Endothelial cell of umbilical vein (primary cell): Measurements from ENCODE around the gene GRB2. TPM values are rescaled to one million over a fixed set of nuclear protein-coding genes. Genes with fewer than 3 reads are reported as not detected.
"Not testable (repeated sequence)": the region's sequence is repeated elsewhere in the genome, so short reads cannot be mapped to it uniquely, and the experiment has no call there.

Experiments
- BruUV-seq: library from RNA; stranded (reverse); fragments of 400-500 nt; replicated peaks from 2 replicates; lab custom pipeline; 2021; lab: Mats Ljungman, UMichigan
- CTCF ChIA-PET: fragments of 300-600, 350-600 bp; sonication (Branson Sonifier 250); formaldehyde crosslinking; loops from one replicate; lab custom pipeline; 2021; ENCODE audit warnings: antibody characterized with exemption, inconsistent platforms; lab: Charles Lee
- POLR2A ChIA-PET: fragments of 300-600, 350-600 bp; sonication (Branson Sonifier 250); formaldehyde crosslinking; loops from one replicate; lab custom pipeline; 2021; ENCODE audit warnings: antibody characterized with exemption, inconsistent platforms; lab: Charles Lee
- DNase-seq: peaks from one replicate; pipeline ENCODE4 v3.0.0-alpha.2; 2011; ENCODE audit warnings: low read depth, low spot score
- FAIRE-seq: peaks from 2 replicates; lab custom pipeline; 2011; peaks lifted over from hg19 to GRCh38; lab: Jason Lieb, UNC
- H2AFZ ChIP-seq: 2 replicates; pipeline ENCODE4 v1.6.0; 2012; ENCODE audit warnings: low read depth, low read length, control low read depth, inconsistent platforms
- H3K27ac ChIP-seq: 2 replicates; pipeline ENCODE4 v1.5.1; 2011; ENCODE audit warnings: low read depth, mild to moderate bottlenecking, control low read depth, low read length, moderate library complexity; ENCODE audit not compliant: insufficient read depth
- H3K27me3 ChIP-seq, 2 experiments: 2 replicates each; pipeline versions ENCODE4 v1.6.0 to v1.6.1; 2011; ENCODE audit warnings: low read length in 2 of 2, mixed read lengths in 1 of 2; ENCODE audit not compliant: control insufficient read depth in 2 of 2, insufficient read depth in 2 of 2
- H3K36me3 ChIP-seq, 2 experiments: 2 replicates in 1 of 2; 3 replicates in 1 of 2; pipeline ENCODE4 v1.5.1; 2011; ENCODE audit warnings: low read length in 2 of 2, mild to moderate bottlenecking in 1 of 2, moderate library complexity in 1 of 2; ENCODE audit not compliant: control insufficient read depth in 2 of 2, insufficient read depth in 2 of 2; ENCODE audit errors: extremely low read depth in 1 of 2
- H3K4me1 ChIP-seq: 3 replicates; pipeline ENCODE4 v1.5.1; 2011; ENCODE audit warnings: mild to moderate bottlenecking, low read length; ENCODE audit not compliant: control insufficient read depth, insufficient read depth; ENCODE audit errors: extremely low read depth
- H3K4me2 ChIP-seq: 2 replicates; pipeline ENCODE4 v1.6.1; 2011; ENCODE audit warnings: low read length, control low read depth, mixed read lengths; ENCODE audit not compliant: insufficient read depth
- H3K4me3 ChIP-seq, 3 experiments: fragments of 200-600 bp in 1 of 3; sonication (generic), shearing (Covaris generic) in 1 of 3; replicated peaks in 1 of 3; 2 replicates each; pipeline ENCODE4 v1.5.1; 2011 to 2016; ENCODE audit warnings: control low read depth in 3 of 3, low read length in 3 of 3, mild to moderate bottlenecking in 2 of 3, inconsistent platforms in 1 of 3, low read depth in 1 of 3, moderate library complexity in 1 of 3; ENCODE audit not compliant: insufficient read depth in 1 of 3
- H3K79me2 ChIP-seq: 2 replicates; pipeline ENCODE4 v1.6.0; 2012; ENCODE audit warnings: low read length, inconsistent platforms; ENCODE audit not compliant: control insufficient read depth, insufficient read depth
- H3K9ac ChIP-seq: replicated peaks from 2 replicates; pipeline ENCODE3; 2011; ENCODE audit warnings: low read length, control low read depth; ENCODE audit not compliant: insufficient read depth; ENCODE audit errors: extremely low read depth
- H3K9me1 ChIP-seq: replicated peaks from 3 replicates; pipeline ENCODE4 v1.6.0; 2011; ENCODE audit warnings: mild to moderate bottlenecking, low read length; ENCODE audit not compliant: control insufficient read depth, insufficient read depth; ENCODE audit errors: extremely low read depth
- H3K9me3 ChIP-seq: replicated peaks from 2 replicates; pipeline ENCODE4 v1.5.1; 2012; ENCODE audit warnings: low read length, inconsistent platforms; ENCODE audit not compliant: control insufficient read depth, insufficient read depth
- H4K20me1 ChIP-seq: replicated peaks from 2 replicates; pipeline ENCODE3; 2011; ENCODE audit warnings: mild to moderate bottlenecking, low read length; ENCODE audit not compliant: control insufficient read depth, insufficient read depth; ENCODE audit errors: extremely low read depth
- CTCF ChIP-seq, 2 donors: IDR thresholded peaks; 1 replicate in 1 of 2; 2 replicates in 1 of 2; pipeline ENCODE4 v1.5.1; 2011; ENCODE audit warnings: low read length in 2 of 2, mild to moderate bottlenecking in 2 of 2, moderate library complexity in 2 of 2, control low read depth in 1 of 2, inconsistent platforms in 1 of 2, low read depth in 1 of 2; ENCODE audit not compliant: insufficient read depth in 1 of 2; ENCODE audit errors: extremely low read depth in 1 of 2
- EZH2 ChIP-seq: IDR thresholded peaks from 2 replicates; pipeline ENCODE4 v1.6.1; 2012; ENCODE audit warnings: borderline replicate concordance, low read depth, mild to moderate bottlenecking, moderate library complexity, low read length, inconsistent platforms; ENCODE audit not compliant: severe bottlenecking
- FOS ChIP-seq: IDR thresholded peaks from 2 replicates; pipeline ENCODE4 v1.6.1; 2011; ENCODE audit warnings: mild to moderate bottlenecking, low read length, moderate library complexity, borderline replicate concordance; ENCODE audit not compliant: insufficient read depth
- GATA2 ChIP-seq: IDR thresholded peaks from 2 replicates; pipeline ENCODE4 v1.7.0; 2011; ENCODE audit warnings: low read depth, mild to moderate bottlenecking, moderate library complexity, mixed read lengths, low read length; ENCODE audit not compliant: insufficient read length, insufficient read depth
- JUN ChIP-seq: IDR thresholded peaks from 2 replicates; pipeline ENCODE4 v1.6.1; 2011; ENCODE audit warnings: borderline replicate concordance, low read depth; ENCODE audit not compliant: insufficient read length, insufficient read depth
- MAX ChIP-seq: IDR thresholded peaks from 2 replicates; pipeline ENCODE4 v1.6.1; 2011; ENCODE audit not compliant: insufficient read depth, insufficient read length
- MYC ChIP-seq: IDR thresholded peaks from one replicate; pipeline ENCODE4 v1.6.1; 2011; ENCODE audit warnings: mild to moderate bottlenecking, low read depth, low read length
- POLR2A ChIP-seq: IDR thresholded peaks from 2 replicates; pipeline ENCODE4 v1.6.1; 2012; ENCODE audit warnings: low read depth, mild to moderate bottlenecking, control low read depth, low read length
- POLR2AphosphoS5 ChIP-seq: IDR thresholded peaks from 2 replicates; pipeline ENCODE4 v1.6.1; 2012; ENCODE audit warnings: low read depth, mild to moderate bottlenecking, control low read depth, low read length, moderate library complexity; ENCODE audit not compliant: insufficient read depth
- dilution Hi-C: fragments of 300-500 bp; cut with MboI; formaldehyde crosslinking; loops from one replicate; pipeline ENCODE4 v1.15.0; 2019; ENCODE audit warnings: low sequenced_read_pairs; ENCODE audit not compliant: extremely low pct_ligation_motif_present
- intact Hi-C: fragments of 100-400 bp; cut with micrococcal nuclease; formaldehyde crosslinking; loops from one replicate; pipeline ENCODE4 v1.10.0; 2022
- polyA plus RNA-seq, 4 experiments: library from polyadenylated mRNA; depleted of rRNA in 3 of 4; stranded (reverse) in 3 of 4; unstranded in 1 of 4; fragments of >200 nt; gene quantifications; 2 replicates each; pipeline versions ENCODE4 v1.2.1 to v1.2.3, GENCODE V29; 2011 to 2012; ENCODE audit warnings: missing spikeins in 1 of 4
- total RNA-seq: library from RNA; stranded (reverse); gene quantifications from 2 replicates; pipeline ENCODE4 v1.2.3, GENCODE V29; 2021

Gene GRB2
- total and polyA plus RNA-seq, 2 donors (not counting 3 experiments of a cell fraction or from before 2014, with no cell fraction given), result 51.5 to 93.9 TPM

- POLR2A ChIA-PET, result interaction anchor here (0.5 kb wide), 1 partner anchor 12 kb away, joined by 5 read pairs; no protein-coding TSS in a partner anchor
- dilution Hi-C loops, result no loop called here
Measured at GRCh38 chr17:75380315-75380714, 25.2 kb downstream of the GRB2 start.

GRCh38 chr17:75379426-75379825 lies 26.1 kb downstream of the GRB2 start:
- H2AFZ ChIP-seq, intact Hi-C loops, H3K27ac ChIP-seq, dilution Hi-C loops, H3K4me3 ChIP-seq, BruUV-seq, H3K4me1 ChIP-seq, H3K4me2 ChIP-seq, H3K9me1 ChIP-seq, H3K36me3 ChIP-seq, H4K20me1 ChIP-seq, H3K9me3 ChIP-seq, H3K27me3 ChIP-seq, FAIRE-seq, H3K9ac ChIP-seq, DNase-seq, POLR2A ChIA-PET: not testable (repeated sequence)
- peaks cover 84% of the 10 kb centered on the region for H3K79me2 ChIP-seq
- CTCF ChIA-PET, result interaction anchor here (0.8 to 3.0 kb wide), 7 partner anchors 15 to 274 kb away, joined by 3 to 15 read pairs (median 3); no protein-coding TSS in a partner anchor

More at GRCh38 chr17:75380315-75380714, 25.2 kb downstream of the GRB2 start:
- no peaks in the 10 kb centered on the region for H3K27me3 ChIP-seq
- BruUV-seq, result no TSS peak
- H3K9ac ChIP-seq, result no peak overlapping the region
- H3K9me1 ChIP-seq, result no peaks in the 10 kb centered on the region
- no peak overlapping the region for H3K27ac ChIP-seq
- no peaks in the 10 kb centered on the region for H3K9me3 ChIP-seq
- peaks cover 84% of the 10 kb centered on the region for H3K79me2 ChIP-seq
- FAIRE-seq, result no peak
- TF ChIP-seq POLR2AphosphoS5, result no peak
- TF ChIP-seq EZH2, result no peak
- no peak for TF ChIP-seq JUN
- no peak for TF ChIP-seq CTCF (IDR thresholded peaks at IDR 0.05; ENCODE audit: extremely low read depth in 1 of 2, insufficient read depth in 1 of 2, low read depth in 1 of 2, low read length in 2 of 2)
- TF ChIP-seq MAX, result no peak
- no peak for TF ChIP-seq GATA2
- no peak for TF ChIP-seq FOS
- TF ChIP-seq MYC, result no peak
- TF ChIP-seq POLR2A, result no peak
- no peaks in the 10 kb centered on the region for H3K36me3 ChIP-seq
- H3K4me2 ChIP-seq, result no peak overlapping the region
- CTCF ChIA-PET, result interaction anchor here (0.8 to 3.0 kb wide), 11 partner anchors 13 to 110 kb away, joined by 3 to 15 read pairs (median 5); partner anchors contain the start of genes GRB2 and MIF4GD
- no peak overlapping the region for H2AFZ ChIP-seq
- H3K4me3 ChIP-seq, result no peak overlapping the region
- no peaks in the 10 kb centered on the region for H3K4me1 ChIP-seq
- peaks cover 4% of the 10 kb centered on the region for H4K20me1 ChIP-seq
- DNase-seq, result no peak
- intact Hi-C loops, result no loop called here
